Duodenal mucosa (tissue), 2 donors: ENCODE data around the gene CARMIL3.

Source experiments
- H3K27ac ChIP-seq: one replicate; pipeline ENCODE4 v1.7.0; 2013; ENCODE audit warnings: low read depth, low read length
- H3K27me3 ChIP-seq, 2 donors: one replicate each; pipeline ENCODE4 v1.7.0; 2013; ENCODE audit warnings: low read length in 2 of 2, control low read depth in 1 of 2; ENCODE audit not compliant: insufficient read depth in 2 of 2, control insufficient read depth in 1 of 2
- H3K36me3 ChIP-seq, 2 donors: one replicate each; pipeline ENCODE4 v1.7.0; 2013; ENCODE audit warnings: low read length in 2 of 2, control low read depth in 1 of 2; ENCODE audit not compliant: insufficient read depth in 2 of 2, control insufficient read depth in 1 of 2
- H3K4me1 ChIP-seq, 2 donors: one replicate each; pipeline ENCODE4 v1.7.0; 2013; ENCODE audit warnings: low read length in 2 of 2, control low read depth in 1 of 2; ENCODE audit not compliant: insufficient read depth in 2 of 2, control insufficient read depth in 1 of 2
- H3K4me3 ChIP-seq, 2 donors: one replicate each; pipeline ENCODE4 v1.7.0; 2013; ENCODE audit warnings: low read length in 2 of 2, low read depth in 1 of 2
- H3K9ac ChIP-seq, 2 donors: one replicate each; pipeline ENCODE4 v1.7.0; 2013; ENCODE audit warnings: low read length in 2 of 2, low read depth in 1 of 2
- H3K9me3 ChIP-seq, 2 donors: one replicate each; pipeline ENCODE4 v1.7.0; 2013; ENCODE audit warnings: low read length in 2 of 2, control low read depth in 1 of 2; ENCODE audit not compliant: control insufficient read depth in 1 of 2

CARMIL3 gene

GRCh38 chr14:24094841-24095270, 43.0 kb downstream of the CARMIL3 start:
- Histone ChIP-seq H3K9ac (peak overlapping the region; percentile 96 to 99), H3K4me1 (peaks cover 48 to 49% of the 10 kb centered on the region in 2 donors), H3K27ac (peak overlapping the region; percentile 95), H3K36me3 (peaks cover 19 to 28% of the 10 kb centered on the region in 2 donors), H3K27me3 (no peaks in the 10 kb centered on the region), H3K9me3 (no peaks in the 10 kb centered on the region), H3K4me3 (peak overlapping the region; percentile 92 to 93)

DNA sequence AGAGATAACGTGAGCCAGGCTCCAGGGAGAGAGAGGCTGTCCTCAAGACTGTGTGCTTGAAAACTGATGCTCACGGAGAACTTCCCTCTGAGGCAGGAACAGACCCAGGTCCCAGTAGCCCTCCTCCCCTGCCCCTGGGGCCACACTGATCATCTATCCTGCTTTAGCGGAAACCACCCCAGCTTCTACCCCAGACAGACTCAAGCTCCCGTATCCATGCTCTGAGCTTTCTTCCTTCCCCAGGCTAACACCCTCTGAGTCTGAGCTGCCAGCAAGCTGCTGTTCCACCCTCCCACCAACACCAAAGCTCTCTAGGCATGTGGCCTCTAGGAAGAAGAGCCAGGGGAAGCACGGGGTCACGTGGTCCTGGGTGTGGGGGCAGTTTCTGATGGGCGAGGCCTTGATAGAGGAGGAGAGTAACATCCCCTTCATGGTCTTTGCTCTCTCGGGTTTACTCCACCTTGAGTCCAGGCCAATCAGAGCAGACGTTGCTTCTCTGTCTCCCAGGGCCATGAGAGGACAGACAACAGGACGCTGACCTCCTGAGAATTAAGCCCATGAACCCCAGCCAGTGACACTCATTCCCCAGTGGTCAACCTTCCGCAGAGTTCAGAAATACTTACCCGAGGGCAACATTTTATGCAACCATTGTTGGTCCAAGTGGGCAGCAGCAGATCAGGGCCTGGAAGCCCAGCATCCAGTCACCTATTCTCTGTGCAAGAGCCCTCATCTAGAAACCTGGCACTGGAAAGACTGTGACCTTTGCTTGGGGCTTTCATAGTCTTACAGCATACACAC, 43.7 kb downstream of the CARMIL3 start:
- no peaks in the 10 kb centered on the region for H3K9me3 ChIP-seq
- H3K27me3 ChIP-seq = no peaks in the 10 kb centered on the region
- peak overlapping the region; percentile 96 to 99 for H3K9ac ChIP-seq
- H3K27ac ChIP-seq = peak overlapping the region; percentile 95
- peaks cover 48 to 53% of the 10 kb centered on the region in 2 donors for H3K4me1 ChIP-seq
- peak overlapping the region; percentile 92 to 93 for H3K4me3 ChIP-seq
- peaks cover 25 to 33% of the 10 kb centered on the region in 2 donors for H3K36me3 ChIP-seq

- peaks cover 37 to 44% of the 10 kb centered on the region in 2 donors for H3K36me3 ChIP-seq
- peak overlapping the region; percentile 4 to 5 for H3K4me3 ChIP-seq
- no peak overlapping the region for H3K27ac ChIP-seq
- H3K4me1 ChIP-seq = peaks cover 38 to 42% of the 10 kb centered on the region in 2 donors
- H3K9me3 ChIP-seq = no peaks in the 10 kb centered on the region
- H3K27me3 ChIP-seq = no peaks in the 10 kb centered on the region
- peak overlapping the region in 1 of 2 donors; percentile 28 for H3K9ac ChIP-seq
Observed at GRCh38 chr14:24096545-24097181, 44.9 kb downstream of the CARMIL3 start.

GRCh38 chr14:24098229-24098926, 46.6 kb downstream of the CARMIL3 start:
- Histone ChIP-seq H3K9ac (peak overlapping the region in 1 of 2 donors; percentile 6), H3K36me3 (peaks cover 50 to 59% of the 10 kb centered on the region in 2 donors), H3K4me1 (peaks cover 23 to 28% of the 10 kb centered on the region in 2 donors), H3K4me3 (no peak overlapping the region), H3K27me3 (no peaks in the 10 kb centered on the region), H3K9me3 (no peaks in the 10 kb centered on the region), H3K27ac (no peak overlapping the region)

DNA sequence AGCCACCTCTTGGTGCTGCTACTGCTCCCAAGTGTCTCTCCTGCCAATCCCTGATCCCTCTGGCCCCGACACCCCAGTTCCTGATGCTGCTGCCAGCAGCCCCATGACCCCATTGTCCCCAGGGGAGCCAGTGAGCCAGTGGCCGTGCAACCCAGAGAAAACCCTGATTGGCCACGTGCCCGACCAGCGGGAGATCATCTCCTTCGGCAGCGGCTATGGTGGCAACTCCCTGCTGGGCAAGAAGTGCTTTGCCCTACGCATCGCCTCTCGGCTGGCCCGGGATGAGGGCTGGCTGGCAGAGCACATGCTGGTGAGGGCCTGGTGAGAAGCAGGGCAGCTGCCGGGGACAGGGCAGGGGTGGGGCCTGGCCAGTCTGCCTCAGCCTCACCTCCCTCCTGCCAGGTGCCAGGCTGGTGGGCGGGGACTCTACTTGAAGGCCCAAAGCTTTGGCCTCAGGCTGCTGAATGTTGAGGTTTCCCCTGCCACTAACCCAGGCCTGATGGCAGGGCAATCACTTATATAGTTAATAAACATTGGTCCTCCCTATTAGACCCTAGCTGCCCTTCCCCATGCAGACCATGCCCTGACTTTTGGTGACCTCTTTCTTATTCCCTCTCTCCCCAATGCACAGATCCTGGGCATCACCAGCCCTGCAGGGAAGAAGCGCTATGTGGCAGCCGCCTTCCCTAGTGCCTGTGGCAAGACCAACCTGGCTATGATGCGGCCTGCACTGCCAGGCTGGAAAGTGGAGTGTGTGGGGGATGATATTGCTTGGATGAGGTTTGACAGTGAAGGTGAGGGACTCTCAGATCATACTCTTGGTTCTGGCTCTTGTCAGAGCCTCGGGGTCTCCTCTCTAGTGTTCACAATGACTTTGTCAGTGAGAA, 47.4 kb downstream of the CARMIL3 start:
- Histone ChIP-seq H3K36me3 (peaks cover 57 to 67% of the 10 kb centered on the region in 2 donors), H3K27me3 (no peaks in the 10 kb centered on the region), H3K9me3 (no peaks in the 10 kb centered on the region), H3K9ac (no peak overlapping the region), H3K4me1 (peaks cover 21 to 28% of the 10 kb centered on the region in 2 donors), H3K4me3 (no peak overlapping the region), H3K27ac (no peak overlapping the region)

GRCh38 chr14:24100197-24100981, 48.6 kb downstream of the CARMIL3 start:
- Histone ChIP-seq H3K4me1 (peaks cover 15 to 22% of the 10 kb centered on the region in 2 donors), H3K27ac (no peak overlapping the region), H3K9ac (no peak overlapping the region), H3K36me3 (peaks cover 57 to 72% of the 10 kb centered on the region in 2 donors), H3K9me3 (no peaks in the 10 kb centered on the region), H3K4me3 (no peak overlapping the region), H3K27me3 (no peaks in the 10 kb centered on the region)

DNA sequence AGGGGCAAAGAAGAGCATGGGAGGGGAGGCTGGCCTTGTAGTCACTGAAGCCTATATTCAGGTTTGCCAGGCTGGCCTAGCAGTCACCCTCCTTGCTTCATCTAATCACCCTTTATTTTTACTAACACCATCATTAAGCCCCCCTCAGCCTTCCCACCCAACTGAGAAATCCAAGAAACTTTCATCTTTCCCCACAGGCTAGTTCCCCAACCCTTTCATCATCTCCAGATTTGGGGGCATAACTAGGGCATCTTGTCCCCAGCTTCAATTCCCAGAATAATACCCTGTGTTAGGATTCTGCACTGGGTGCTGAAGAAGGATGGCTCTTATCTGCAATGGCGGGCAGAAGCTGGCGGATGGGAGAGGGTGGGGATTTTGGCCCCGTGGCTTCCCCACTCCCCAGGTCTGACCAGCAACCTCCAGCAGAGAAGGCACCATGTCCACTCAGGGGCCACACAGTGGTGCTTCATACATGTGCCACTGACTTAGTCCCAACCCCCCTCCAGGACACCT, 49.2 kb downstream of the CARMIL3 start:
- Histone ChIP-seq H3K27me3 (no peaks in the 10 kb centered on the region), H3K9me3 (no peaks in the 10 kb centered on the region), H3K36me3 (peaks cover 57 to 72% of the 10 kb centered on the region in 2 donors), H3K27ac (no peak overlapping the region), H3K4me3 (no peak overlapping the region), H3K4me1 (peaks cover 9 to 17% of the 10 kb centered on the region in 2 donors), H3K9ac (no peak overlapping the region)

- Histone ChIP-seq H3K36me3 (peaks cover 57 to 64% of the 10 kb centered on the region in 2 donors), H3K4me1 (peaks cover 5 to 19% of the 10 kb centered on the region in 2 donors)
Observed at GRCh38 chr14:24102357-24103048, 50.7 kb downstream of the CARMIL3 start.

More at GRCh38 chr14:24102357-24103048, 50.7 kb downstream of the CARMIL3 start:
- Histone ChIP-seq H3K27me3 (no peaks in the 10 kb centered on the region), H3K9ac (no peak overlapping the region), H3K4me3 (no peak overlapping the region), H3K27ac (no peak overlapping the region), H3K9me3 (no peaks in the 10 kb centered on the region)
